IPS-11a (cell line): ENCODE measurements around the gene PRDM16.

Experiments
- H3K4me3 ChIP-seq: one replicate; pipeline ENCODE4 v1.5.1; 2013; ENCODE audit warnings: low read depth, low read length, control low read depth

Gene PRDM16

DNA sequence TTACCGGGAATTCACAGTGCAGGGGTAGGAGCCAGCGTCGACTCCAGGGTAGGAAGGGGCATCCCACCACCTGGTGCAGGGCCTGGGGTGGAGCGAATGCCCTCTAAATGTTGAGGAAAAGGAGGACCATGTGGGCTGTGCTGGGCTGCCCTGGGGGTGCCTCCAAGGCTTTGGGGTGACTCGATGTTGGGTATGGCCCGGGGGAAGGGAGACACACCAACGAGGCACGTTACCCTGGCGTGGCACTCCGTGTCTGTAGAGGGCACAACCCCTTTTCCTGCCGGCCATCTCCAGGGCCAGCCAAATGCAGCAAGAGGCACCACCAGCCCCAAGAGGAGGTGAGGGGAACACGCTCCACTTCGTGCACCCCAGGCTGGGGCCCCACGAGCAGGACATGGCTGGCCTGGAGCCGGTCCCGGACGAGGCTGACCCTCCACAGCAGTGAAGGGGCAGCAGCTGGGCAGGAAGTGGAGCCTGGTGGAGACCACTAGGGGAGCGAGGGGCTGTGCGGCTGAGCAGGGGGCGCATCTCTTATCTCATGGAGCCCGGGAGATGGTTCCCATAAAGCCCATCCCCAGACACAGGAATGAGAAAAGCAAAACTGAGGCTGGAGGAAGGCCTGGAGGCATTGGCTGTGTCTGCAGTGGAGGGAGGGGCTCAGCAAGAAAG lies 36.5 kb upstream of the PRDM16 start:
- no peak overlapping the region for H3K4me3 ChIP-seq

- H3K4me3 ChIP-seq: no peak overlapping the region
These were observed 35.8 kb upstream of the PRDM16 start for GRCh38 chr1:3033040-3033789.

DNA sequence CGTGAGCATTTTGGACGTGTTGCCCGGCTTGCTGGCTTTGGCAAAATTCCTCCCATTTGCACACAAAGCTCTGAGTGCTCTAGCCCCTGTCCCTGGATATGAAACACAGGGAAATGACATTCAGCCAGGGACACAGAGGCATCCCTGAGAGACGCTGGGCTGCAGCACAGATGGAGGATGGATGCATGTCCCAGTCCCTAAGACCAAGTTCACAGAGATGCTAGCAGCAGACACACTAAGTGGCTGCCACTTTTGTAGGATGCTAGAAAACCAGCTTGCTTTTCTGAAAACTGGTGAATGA lies 35.3 kb upstream of the PRDM16 start:
- H3K4me3 ChIP-seq: no peak overlapping the region

DNA sequence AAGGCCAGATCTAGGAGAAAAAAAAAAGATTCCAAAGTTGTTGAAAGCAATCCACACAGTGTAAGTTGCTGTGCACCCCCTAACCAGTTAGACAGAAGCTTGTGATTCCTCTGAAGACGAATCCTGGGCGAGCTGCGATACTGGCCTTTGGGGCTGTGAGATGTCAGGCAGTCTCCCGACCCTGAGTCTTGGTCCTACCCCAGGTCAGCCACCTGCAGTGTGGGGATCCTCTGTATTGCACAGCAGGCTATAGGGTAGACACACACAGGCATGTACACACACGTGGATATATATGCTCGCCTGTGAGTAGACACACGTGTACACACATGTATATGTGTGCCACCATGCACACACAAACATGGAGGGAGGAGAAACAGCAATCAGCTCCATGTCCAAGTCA lies 34.8 kb upstream of the PRDM16 start:
- H3K4me3 ChIP-seq: no peak overlapping the region

GRCh38 chr1:3034728-3035562 lies 34.1 kb upstream of the PRDM16 start:
- no peak overlapping the region for H3K4me3 ChIP-seq

GRCh38 chr1:3035563-3036446 lies 33.2 kb upstream of the PRDM16 start:
- no peak overlapping the region for H3K4me3 ChIP-seq

DNA sequence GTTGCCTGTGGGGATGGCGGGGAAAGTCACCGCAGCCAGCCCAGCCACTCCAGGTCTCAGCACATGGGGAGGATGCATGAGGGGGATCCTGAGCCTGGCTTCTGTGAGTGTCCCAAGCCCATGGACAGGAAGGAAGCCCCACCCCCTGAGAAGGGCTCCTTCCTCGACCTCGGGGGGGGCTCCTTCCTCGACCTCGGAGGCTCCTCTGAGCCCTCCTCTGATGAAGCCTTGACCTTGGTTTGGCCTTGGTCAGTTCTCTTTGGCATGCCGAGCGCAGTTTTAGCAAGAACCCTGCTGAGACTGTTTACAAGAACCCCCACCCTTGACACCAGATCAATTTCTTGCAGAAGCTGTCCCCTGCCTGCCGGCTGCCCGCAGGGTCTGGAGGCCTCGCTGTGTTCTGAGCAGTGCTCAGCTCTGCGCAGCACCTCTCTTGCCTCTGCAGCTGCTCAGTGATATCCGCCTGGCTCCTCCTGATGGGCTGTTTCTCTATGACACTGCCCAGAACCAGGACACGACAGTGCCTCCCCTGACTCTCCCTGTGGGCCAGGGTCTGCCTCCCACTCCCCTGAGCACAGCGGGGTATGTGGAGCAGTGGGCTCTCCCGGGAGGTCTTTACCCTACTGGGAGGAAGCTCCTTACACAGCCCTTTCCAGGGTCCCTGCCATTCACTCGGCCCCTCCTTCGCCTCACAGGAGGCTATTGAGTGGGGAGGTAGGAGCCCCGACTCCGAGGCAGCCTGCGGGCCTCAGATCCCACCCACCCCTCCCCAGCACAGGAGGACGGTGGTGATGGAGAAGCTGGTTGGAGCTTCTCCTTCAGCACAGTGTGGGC lies 32.3 kb upstream of the PRDM16 start:
- no peak overlapping the region for H3K4me3 ChIP-seq

- H3K4me3 ChIP-seq: no peak overlapping the region
These were observed 31.5 kb upstream of the PRDM16 start for GRCh38 chr1:3037281-3038040.

DNA sequence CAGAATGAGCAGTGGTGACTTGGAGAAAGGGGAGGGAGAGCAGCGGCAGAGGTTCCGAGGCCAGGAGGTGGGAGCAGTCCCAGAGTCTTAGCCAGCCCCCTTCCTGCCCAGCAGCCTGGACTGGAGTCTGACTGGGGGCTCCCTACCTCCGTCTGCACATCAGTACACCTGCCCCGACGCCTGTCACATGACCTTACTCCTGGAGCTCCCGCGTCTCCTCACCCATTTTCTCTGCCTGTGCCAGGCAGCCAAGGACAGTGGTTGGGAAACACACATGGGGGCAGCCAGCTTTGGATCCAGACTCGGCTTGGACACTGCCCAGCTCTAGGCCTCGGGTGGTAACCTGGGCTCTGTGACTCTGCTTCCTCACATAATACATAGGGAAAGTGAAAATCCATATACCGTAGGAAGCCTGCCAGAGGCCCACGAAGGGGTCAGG lies 30.9 kb upstream of the PRDM16 start:
- H3K4me3 ChIP-seq: no peak overlapping the region

DNA sequence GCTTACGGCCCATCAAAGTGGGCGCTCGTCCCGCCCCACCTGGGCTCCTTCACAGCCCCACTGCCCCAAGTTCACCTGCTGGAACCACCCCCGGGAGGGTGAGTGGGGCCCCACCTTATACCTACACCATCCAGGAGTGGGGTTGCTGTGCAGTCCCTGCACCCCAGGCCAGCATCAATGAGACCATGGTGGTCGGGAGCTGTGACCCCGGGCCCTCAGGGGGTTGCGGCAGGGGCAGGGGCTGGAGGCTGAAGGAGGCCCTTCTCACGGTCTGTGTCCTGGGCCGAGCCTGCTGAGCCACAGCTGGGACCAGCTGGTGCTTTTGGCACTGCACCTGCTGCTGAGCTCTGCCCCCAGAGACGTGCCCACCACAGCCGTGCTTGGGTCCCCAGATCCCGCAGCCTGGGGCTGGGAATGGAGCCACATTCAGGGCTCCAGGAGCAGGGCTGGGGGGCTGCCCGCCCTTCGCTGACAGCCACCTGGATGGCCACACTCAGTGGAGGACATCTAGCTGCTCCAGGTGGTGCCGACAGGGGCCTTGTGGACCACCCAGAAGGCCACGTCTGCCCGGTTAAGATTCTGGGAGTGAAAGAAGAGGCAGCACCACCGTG lies 30.3 kb upstream of the PRDM16 start:
- H3K4me3 ChIP-seq: no peak overlapping the region

DNA sequence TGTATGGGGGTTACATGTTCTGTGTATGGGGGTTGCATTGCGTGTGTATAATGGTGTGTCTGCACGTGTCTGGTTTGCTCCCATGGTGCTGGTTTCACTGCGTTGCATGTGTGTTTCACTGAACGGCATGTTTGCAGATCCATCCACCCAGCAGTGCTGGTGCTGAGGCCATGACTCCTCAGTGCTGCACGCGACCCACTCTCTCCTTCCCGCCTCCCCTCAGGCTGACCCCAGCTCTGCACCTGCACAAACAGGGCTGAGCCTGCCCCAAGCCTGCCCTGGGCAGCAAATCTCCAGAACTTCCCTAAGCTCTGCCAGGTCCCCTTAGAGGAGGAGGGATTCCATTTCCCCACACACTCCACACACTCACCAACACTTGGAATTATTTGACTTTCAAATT lies 29.0 kb upstream of the PRDM16 start:
- no peak overlapping the region for H3K4me3 ChIP-seq

GRCh38 chr1:3042481-3042880 lies 26.5 kb upstream of the PRDM16 start:
- H3K4me3 ChIP-seq: no peak overlapping the region

- no peak overlapping the region for H3K4me3 ChIP-seq
These were observed 19.8 kb upstream of the PRDM16 start for GRCh38 chr1:3049164-3049563.

DNA sequence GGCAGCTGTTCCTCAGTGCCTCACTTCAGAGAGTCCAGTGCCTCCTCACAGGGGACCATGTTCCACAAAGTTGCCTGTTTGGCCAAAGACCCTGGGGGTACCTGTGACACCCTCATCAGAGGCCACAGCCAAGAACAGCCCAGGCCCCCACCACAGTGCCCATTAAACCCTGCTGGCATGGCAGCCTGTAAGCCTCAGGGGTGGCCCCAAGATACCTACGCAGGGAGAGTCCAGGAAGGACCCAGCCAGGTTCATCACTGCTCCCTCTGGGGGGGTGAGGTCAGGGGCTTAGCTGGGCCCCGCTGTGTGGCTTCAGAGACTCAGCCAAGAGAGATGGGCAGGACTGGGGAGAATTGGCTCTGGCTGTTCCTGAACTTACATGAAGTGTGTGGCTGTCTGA lies 19.1 kb upstream of the PRDM16 start:
- H3K4me3 ChIP-seq: no peak overlapping the region

DNA sequence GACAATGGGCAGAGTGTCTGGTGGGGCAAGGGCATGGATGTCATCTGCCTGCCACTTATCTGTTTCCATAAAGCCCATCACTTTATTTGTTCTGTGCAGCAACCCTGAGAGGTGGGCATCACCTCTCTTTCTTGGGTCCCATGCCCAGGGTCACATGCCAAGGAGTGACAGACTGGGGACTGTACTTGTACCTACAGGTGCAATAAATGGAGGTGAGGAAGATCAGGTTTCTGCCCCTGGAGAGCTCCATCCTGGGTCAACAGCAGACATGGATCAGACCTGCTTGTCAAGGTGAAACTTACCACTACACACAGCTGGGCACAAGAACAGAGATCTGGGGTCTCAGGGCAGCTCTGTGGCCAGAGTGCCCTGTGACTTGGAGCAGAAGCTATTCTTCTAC lies 18.4 kb upstream of the PRDM16 start:
- no peak overlapping the region for H3K4me3 ChIP-seq

DNA sequence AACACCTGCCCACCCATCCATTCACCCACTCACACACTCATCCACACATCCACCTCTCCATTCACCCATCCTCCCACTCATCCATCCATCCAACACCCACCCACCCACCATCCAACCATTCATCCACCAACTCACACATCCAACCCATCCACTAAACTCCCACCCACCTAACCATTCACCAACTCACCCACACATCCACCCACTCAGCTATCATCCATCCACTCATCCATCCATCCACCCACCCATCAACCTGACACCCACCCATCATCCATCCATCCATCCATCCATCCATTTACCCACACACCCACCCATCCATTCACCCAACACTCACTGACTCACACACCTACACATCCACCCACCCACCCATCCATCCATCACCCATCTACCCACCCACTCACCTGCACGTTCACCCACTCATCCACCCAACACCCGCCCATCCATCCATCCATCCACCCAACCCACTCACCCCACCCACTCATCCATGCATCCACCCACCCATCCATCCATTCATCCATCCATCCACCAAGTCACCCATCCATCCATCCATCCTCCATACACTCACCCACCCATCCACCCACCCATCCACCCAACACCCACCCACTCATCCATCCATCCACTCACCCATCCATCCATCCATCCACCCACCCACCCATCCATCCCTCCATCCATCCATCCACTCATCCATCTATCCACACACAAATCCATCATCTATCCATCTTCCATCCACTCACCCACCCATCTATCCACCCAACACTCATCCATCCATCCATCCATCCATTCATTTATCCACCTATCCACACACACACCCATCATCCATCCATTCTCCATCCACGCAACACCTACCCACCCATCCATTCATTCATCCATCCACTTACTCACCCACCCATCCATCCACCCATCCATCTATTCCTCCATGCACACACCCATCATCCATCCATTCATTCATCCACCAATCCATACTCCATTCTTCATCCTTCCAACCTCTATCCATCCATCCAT lies 17.4 kb upstream of the PRDM16 start:
- no peak overlapping the region for H3K4me3 ChIP-seq

GRCh38 chr1:3052501-3052900 lies 16.5 kb upstream of the PRDM16 start:
- no peak overlapping the region for H3K4me3 ChIP-seq
